Duodenal mucosa (tissue), 2 donors: ENCODE results near the gene FKBP1A.
"Not testable (repeated sequence)": the region's sequence is repeated elsewhere in the genome, so short reads cannot be mapped to it uniquely, and the experiment has no call there.

Experiments used
- H3K27ac ChIP-seq: one replicate; pipeline ENCODE4 v1.7.0; 2013; ENCODE audit warnings: low read depth, low read length
- H3K27me3 ChIP-seq, 2 donors: one replicate each; pipeline ENCODE4 v1.7.0; 2013; ENCODE audit warnings: low read length in 2 of 2, control low read depth in 1 of 2; ENCODE audit not compliant: insufficient read depth in 2 of 2, control insufficient read depth in 1 of 2
- H3K36me3 ChIP-seq, 2 donors: one replicate each; pipeline ENCODE4 v1.7.0; 2013; ENCODE audit warnings: low read length in 2 of 2, control low read depth in 1 of 2; ENCODE audit not compliant: insufficient read depth in 2 of 2, control insufficient read depth in 1 of 2
- H3K4me1 ChIP-seq, 2 donors: one replicate each; pipeline ENCODE4 v1.7.0; 2013; ENCODE audit warnings: low read length in 2 of 2, control low read depth in 1 of 2; ENCODE audit not compliant: insufficient read depth in 2 of 2, control insufficient read depth in 1 of 2
- H3K4me3 ChIP-seq, 2 donors: one replicate each; pipeline ENCODE4 v1.7.0; 2013; ENCODE audit warnings: low read length in 2 of 2, low read depth in 1 of 2
- H3K9ac ChIP-seq, 2 donors: one replicate each; pipeline ENCODE4 v1.7.0; 2013; ENCODE audit warnings: low read length in 2 of 2, low read depth in 1 of 2
- H3K9me3 ChIP-seq, 2 donors: one replicate each; pipeline ENCODE4 v1.7.0; 2013; ENCODE audit warnings: low read length in 2 of 2, control low read depth in 1 of 2; ENCODE audit not compliant: control insufficient read depth in 1 of 2

FKBP1A gene

GRCh38 chr20:1417790-1418189 lies 24.9 kb upstream of the FKBP1A start:
- Histone ChIP-seq H3K27me3 (peaks cover 0 to 3% of the 10 kb centered on the region in 2 donors), H3K9ac (no peak overlapping the region), H3K9me3 (peaks cover 0 to 5% of the 10 kb centered on the region in 2 donors), H3K36me3 (no peaks in the 10 kb centered on the region), H3K4me1 (no peaks in the 10 kb centered on the region), H3K4me3 (no peak overlapping the region), H3K27ac (no peak overlapping the region)

GRCh38 chr20:1417273-1417672 lies 24.4 kb upstream of the FKBP1A start:
- peaks cover 0 to 5% of the 10 kb centered on the region in 2 donors for H3K9me3 ChIP-seq
- no peak overlapping the region for H3K27ac ChIP-seq
- no peak overlapping the region for H3K4me3 ChIP-seq
- H3K36me3 ChIP-seq: no peaks in the 10 kb centered on the region
- no peaks in the 10 kb centered on the region for H3K4me1 ChIP-seq
- H3K27me3 ChIP-seq: peaks cover 0 to 3% of the 10 kb centered on the region in 2 donors
- no peak overlapping the region for H3K9ac ChIP-seq

DNA sequence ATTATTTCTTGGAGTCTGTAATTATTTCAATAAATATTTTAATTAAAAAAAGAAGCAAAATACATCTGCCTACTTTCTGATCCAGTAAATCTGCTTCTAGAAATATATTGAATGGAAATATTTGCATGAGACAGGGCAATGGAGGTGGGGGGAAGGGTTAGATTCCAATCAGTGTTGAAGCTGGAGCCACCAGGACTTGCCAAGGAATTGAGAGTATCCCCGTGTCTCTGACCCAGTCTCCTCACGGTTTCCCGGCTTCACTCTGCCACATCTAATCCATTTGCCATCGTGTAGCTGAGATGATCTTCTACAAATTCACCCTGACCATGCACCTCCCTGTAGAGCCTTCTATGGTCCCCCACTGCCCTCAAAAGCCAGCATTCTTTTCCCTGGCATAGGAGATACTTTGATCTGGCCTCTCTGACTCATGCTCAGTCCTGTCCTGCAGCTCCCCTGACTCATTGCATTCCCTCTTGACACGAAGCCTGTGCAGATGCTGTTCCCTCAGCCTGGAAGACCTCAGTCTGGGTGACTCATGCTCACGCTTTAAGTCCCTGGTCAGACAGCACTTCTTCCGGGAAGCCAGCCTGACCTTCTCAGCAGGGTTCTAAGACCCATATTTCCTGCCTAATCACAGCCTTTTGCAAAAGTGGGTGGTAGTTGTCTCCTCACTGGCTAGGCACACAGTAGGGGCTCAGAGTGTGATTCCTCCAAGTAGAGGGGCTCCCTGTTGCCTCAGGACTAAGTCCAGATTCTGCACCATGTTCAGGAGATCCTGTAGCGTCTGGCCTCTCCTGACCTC lies 23.0 kb upstream of the FKBP1A start:
- peaks cover 0 to 3% of the 10 kb centered on the region in 2 donors for H3K27me3 ChIP-seq
- H3K4me3 ChIP-seq: no peak overlapping the region
- no peak overlapping the region for H3K9ac ChIP-seq
- no peaks in the 10 kb centered on the region for H3K36me3 ChIP-seq
- H3K9me3 ChIP-seq: peaks cover 0 to 3% of the 10 kb centered on the region in 2 donors
- no peak overlapping the region for H3K27ac ChIP-seq
- no peaks in the 10 kb centered on the region for H3K4me1 ChIP-seq

GRCh38 chr20:1414982-1415381 lies 22.1 kb upstream of the FKBP1A start:
- no peaks in the 10 kb centered on the region for H3K9me3 ChIP-seq
- no peak overlapping the region for H3K27ac ChIP-seq
- no peak overlapping the region for H3K9ac ChIP-seq
- H3K4me3 ChIP-seq: no peak overlapping the region
- H3K27me3 ChIP-seq: peaks cover 0 to 4% of the 10 kb centered on the region in 2 donors
- H3K4me1 ChIP-seq: no peaks in the 10 kb centered on the region
- H3K36me3 ChIP-seq: no peaks in the 10 kb centered on the region

DNA sequence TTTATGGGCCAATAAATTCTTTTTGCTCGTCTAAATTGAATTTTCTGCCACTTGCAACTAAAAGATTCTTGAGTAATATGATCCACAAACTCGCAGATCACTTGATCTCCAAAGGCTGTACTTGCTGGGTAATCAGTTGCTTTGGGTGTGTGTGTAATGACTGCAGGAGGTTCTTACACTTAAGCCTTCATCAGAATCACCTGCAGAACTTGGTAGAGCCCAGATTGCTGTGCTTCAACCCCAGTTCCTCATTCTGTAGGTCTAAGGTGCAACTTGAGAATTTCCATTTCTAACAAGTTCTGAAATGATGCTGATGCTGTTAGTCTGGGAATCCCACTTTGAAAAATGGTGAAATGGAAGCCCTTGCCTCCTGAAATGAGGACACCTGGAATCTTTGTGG lies 12.9 kb upstream of the FKBP1A start:
- no peaks in the 10 kb centered on the region for H3K9me3 ChIP-seq
- H3K4me1 ChIP-seq: peaks cover 6 to 9% of the 10 kb centered on the region in 2 donors
- peaks cover 0 to 8% of the 10 kb centered on the region in 2 donors for H3K27me3 ChIP-seq
- H3K36me3 ChIP-seq: no peaks in the 10 kb centered on the region
- no peak overlapping the region for H3K4me3 ChIP-seq
- H3K27ac ChIP-seq: no peak overlapping the region
- H3K9ac ChIP-seq: no peak overlapping the region

DNA sequence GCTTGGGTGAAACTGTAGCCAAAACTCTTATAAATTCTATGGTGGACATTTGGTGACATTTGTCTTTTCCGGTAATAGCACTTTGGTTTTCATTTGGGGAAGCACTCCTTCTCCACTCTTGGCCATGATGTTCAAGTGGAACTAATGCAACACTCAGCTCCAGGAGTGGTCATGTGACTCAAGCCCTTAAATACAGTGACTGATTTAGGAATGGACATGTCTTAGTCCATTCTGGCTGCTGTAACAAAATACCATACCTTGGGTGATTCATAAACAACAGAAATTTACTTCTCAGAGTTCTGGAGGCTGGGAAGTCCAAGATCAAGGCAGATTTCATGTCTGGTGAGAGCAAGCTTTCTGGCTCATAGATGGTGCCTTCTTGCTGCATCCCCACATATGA lies 10.8 kb upstream of the FKBP1A start:
- H3K4me3 ChIP-seq: no peak overlapping the region
- peaks cover 11 to 26% of the 10 kb centered on the region in 2 donors for H3K4me1 ChIP-seq
- H3K27ac ChIP-seq: no peak overlapping the region
- no peaks in the 10 kb centered on the region for H3K27me3 ChIP-seq
- no peaks in the 10 kb centered on the region for H3K9me3 ChIP-seq
- no peaks in the 10 kb centered on the region for H3K36me3 ChIP-seq
- H3K9ac ChIP-seq: no peak overlapping the region

GRCh38 chr20:1402149-1402548 lies 9.3 kb upstream of the FKBP1A start:
- no peaks in the 10 kb centered on the region for H3K9me3 ChIP-seq
- no peaks in the 10 kb centered on the region for H3K36me3 ChIP-seq
- H3K9ac ChIP-seq: no peak overlapping the region
- peaks cover 17 to 31% of the 10 kb centered on the region in 2 donors for H3K4me1 ChIP-seq
- H3K27ac ChIP-seq: no peak overlapping the region
- H3K4me3 ChIP-seq: no peak overlapping the region
- no peaks in the 10 kb centered on the region for H3K27me3 ChIP-seq

GRCh38 chr20:1401451-1401907 lies 8.6 kb upstream of the FKBP1A start:
- H3K4me3 ChIP-seq: no peak overlapping the region
- no peaks in the 10 kb centered on the region for H3K27me3 ChIP-seq
- H3K9ac ChIP-seq: no peak overlapping the region
- no peaks in the 10 kb centered on the region for H3K9me3 ChIP-seq
- no peak overlapping the region for H3K27ac ChIP-seq
- peaks cover 17 to 31% of the 10 kb centered on the region in 2 donors for H3K4me1 ChIP-seq
- H3K36me3 ChIP-seq: no peaks in the 10 kb centered on the region

- H3K4me1 ChIP-seq: peaks cover 17 to 31% of the 10 kb centered on the region in 2 donors
- H3K27me3 ChIP-seq, H3K9ac ChIP-seq, H3K4me3 ChIP-seq, H3K9me3 ChIP-seq, H3K36me3 ChIP-seq, H3K27ac ChIP-seq: not testable (repeated sequence)
Observed at GRCh38 chr20:1399678-1400366, 7.0 kb upstream of the FKBP1A start.

DNA sequence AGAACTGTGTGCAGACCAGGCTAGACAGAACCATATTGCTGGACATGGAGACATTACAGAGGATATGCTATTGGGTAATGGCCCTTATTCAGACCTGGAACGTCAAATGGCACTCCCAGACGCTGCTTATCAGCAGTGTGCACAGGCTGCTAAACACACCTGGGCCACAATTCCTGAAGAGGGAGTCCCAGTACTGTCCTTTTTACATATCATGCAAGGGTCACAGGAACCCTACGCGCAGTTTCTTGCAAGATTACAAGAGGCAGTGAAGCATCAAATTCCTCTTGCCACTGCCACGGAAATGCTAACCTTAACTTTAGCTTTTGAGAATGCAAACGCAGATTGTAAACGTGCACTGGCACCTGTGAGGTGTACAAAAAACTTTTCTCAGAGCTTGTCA lies 5.3 kb upstream of the FKBP1A start:
- H3K27me3 ChIP-seq, H3K4me3 ChIP-seq: not testable (repeated sequence)

More for the DNA sequence above, 5.3 kb upstream of the FKBP1A start:
- not testable (repeated sequence) for H3K9me3 ChIP-seq, H3K27ac ChIP-seq, H3K9ac ChIP-seq, H3K36me3 ChIP-seq
- peaks cover 23 to 35% of the 10 kb centered on the region in 2 donors for H3K4me1 ChIP-seq
